ENCODE results near the gene HMGA1.

DNA sequence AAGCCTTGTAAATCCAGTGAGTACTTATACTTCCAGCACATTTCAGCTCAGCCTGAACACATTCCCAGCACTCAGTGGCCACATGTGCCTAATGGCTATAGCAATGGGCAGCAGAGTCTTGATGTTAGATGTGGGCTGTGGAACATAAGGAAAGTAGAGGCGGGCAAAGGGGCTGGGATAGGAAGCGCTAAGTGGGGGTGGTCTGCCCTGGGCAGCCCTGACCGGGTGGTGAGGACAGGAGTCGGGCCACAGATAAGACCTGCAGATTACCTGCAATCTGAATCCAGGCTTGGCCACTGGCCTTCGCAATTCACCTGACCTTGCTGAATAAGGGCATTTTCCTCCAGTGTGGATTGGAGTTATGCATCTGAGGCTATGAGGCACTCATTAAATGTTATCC is 11.1 kb upstream of the HMGA1 start:
- TF ChIP-seq, protein P1, sequence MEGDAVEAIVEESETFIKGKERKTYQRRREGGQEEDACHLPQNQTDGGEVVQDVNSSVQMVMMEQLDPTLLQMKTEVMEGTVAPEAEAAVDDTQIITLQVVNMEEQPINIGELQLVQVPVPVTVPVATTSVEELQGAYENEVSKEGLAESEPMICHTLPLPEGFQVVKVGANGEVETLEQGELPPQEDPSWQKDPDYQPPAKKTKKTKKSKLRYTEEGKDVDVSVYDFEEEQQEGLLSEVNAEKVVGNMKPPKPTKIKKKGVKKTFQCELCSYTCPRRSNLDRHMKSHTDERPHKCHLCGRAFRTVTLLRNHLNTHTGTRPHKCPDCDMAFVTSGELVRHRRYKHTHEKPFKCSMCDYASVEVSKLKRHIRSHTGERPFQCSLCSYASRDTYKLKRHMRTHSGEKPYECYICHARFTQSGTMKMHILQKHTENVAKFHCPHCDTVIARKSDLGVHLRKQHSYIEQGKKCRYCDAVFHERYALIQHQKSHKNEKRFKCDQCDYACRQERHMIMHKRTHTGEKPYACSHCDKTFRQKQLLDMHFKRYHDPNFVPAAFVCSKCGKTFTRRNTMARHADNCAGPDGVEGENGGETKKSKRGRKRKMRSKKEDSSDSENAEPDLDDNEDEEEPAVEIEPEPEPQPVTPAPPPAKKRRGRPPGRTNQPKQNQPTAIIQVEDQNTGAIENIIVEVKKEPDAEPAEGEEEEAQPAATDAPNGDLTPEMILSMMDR (IDR thresholded peaks at IDR 0.05), result no peak
- no peak for TF ChIP-seq POLR2A (IDR thresholded peaks at IDR 0.05)

Measured in body of pancreas (tissue), 4 donors.